ENCODE data around the gene TMEM132A. TPM values are rescaled to one million over a fixed set of nuclear protein-coding genes. Genes with fewer than 3 reads are reported as not detected.

Gene TMEM132A
- 65.6 TPM for polyA plus RNA-seq (2013, experiment 1 of 2; ENCODE audit: insufficient read length)
- 62.9 TPM for polyA plus RNA-seq (2013, experiment 2 of 2; ENCODE audit: insufficient read length)

- DNase-seq: peak; percentile 67
Observed at GRCh38 chr11:60924110-60924905, at the start of gene TMEM132A. Gene TMEM132A (plus strand): TSS chr11:60924460. CDS start chr11:60924634, 174 bp downstream.

- DNase-seq: no peak
Observed at GRCh38 chr11:60875366-60876167, 48.7 kb upstream of the TMEM132A start.

- DNase-seq: no peak
Observed at GRCh38 chr11:60876168-60876485, 48.1 kb upstream of the TMEM132A start.

GRCh38 chr11:60878245-60879101 is 45.8 kb upstream of the TMEM132A start:
- no peak for DNase-seq

DNA sequence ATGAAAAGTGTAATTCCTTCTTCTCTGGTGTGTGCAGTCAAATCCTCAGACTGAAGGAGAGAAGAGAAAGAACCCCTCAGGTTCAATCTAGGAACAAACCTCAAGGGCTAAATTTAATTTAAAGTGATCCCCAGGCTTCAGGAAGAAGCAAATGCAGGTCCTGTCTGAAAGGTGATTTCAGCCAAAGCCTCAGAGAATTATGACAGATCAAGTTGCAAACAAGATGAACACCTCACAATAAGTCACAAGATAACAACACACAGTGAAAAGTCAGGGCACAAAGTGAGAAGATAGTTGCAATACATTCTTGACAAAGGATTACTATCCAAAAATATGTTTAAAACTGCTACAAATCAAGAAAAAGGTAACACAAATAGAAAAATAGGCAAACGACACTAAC is 45.2 kb upstream of the TMEM132A start:
- no peak for DNase-seq

GRCh38 chr11:60879971-60880588 is 44.2 kb upstream of the TMEM132A start:
- no peak for DNase-seq

- DNase-seq: no peak
Observed at GRCh38 chr11:60880643-60881282, 43.5 kb upstream of the TMEM132A start.

DNA sequence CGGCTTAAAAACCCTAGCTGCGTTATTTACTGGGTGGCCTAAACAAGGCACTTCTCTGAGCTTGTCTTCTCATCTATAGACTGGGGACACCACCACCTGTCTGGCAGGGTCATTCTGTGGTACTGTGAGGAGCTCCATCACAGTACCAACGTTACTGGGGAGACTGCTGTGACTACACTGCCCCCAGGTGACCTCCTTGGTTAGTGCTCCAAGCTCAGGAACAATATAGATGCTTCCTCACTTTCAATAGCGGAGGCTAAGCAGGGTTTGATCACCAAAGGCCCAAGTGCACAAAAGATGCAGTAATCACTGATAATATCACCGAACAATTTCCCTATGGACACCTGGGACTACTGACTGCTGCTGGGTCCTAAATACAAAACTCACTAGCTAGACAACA is 36.7 kb upstream of the TMEM132A start:
- peak; percentile 33 for DNase-seq

DNA sequence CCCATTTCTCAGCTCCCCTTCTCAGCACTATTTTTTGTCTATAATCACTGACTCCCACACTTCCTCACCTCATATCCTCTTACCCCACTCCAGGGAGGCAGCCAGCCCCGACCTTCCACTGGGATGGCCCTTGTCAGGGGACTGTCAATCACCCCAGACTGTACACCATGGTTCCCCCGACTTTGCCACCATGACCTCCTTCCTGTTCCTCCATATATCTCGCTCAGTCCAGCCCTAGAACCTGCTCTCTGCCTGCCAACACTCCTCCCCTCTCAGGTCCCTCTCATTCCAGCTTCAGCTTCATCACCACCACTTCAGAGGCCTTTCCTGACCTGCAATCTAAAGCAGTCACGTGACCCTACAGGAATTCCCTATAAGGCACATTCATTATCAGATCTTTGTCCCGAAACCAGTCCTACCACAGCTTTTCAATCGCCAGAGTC is 34.4 kb upstream of the TMEM132A start:
- no peak for DNase-seq

- DNase-seq: no peak
Observed at GRCh38 chr11:60890696-60891095, 33.6 kb upstream of the TMEM132A start.

- no peak for DNase-seq
Observed at GRCh38 chr11:60891103-60891741, 33.0 kb upstream of the TMEM132A start.

DNA sequence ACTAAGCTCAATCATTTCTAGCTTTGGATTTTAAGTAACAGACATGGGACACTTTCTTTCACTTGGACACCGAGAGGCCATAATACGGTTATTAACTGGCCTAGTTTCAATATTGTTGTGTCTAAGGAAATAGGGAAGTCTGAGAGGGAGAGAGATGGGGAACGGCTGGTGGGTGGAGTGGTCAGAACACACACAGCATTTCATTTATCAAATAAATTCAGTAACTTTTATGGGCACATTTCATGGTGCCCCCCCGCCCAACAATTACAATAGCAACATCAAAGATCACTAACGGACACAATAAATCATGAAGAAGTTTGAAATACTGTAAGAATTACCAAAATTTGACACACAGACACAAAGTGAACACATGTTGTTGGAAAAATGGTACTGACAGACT is 28.6 kb upstream of the TMEM132A start:
- no peak for DNase-seq

DNA sequence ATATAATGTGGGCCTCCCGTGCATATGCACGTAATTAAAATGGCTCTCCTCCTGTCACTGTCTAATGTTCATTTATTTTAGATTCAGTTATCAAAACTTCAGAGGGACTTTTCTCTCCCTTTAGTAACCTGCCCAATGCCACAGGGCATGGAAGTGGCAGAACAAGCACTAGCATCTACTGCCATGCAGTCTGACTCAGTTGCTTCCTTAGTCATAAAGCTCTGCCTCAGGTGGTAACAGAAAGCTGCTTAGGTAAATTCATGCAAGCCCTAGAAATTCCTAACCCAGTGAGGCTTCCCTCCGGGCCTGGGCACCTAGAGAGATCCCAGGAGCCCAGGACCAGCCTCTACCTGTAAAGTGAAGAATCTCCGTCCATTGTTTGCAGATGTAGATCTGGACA is 26.8 kb upstream of the TMEM132A start:
- DNase-seq: no peak

DNA sequence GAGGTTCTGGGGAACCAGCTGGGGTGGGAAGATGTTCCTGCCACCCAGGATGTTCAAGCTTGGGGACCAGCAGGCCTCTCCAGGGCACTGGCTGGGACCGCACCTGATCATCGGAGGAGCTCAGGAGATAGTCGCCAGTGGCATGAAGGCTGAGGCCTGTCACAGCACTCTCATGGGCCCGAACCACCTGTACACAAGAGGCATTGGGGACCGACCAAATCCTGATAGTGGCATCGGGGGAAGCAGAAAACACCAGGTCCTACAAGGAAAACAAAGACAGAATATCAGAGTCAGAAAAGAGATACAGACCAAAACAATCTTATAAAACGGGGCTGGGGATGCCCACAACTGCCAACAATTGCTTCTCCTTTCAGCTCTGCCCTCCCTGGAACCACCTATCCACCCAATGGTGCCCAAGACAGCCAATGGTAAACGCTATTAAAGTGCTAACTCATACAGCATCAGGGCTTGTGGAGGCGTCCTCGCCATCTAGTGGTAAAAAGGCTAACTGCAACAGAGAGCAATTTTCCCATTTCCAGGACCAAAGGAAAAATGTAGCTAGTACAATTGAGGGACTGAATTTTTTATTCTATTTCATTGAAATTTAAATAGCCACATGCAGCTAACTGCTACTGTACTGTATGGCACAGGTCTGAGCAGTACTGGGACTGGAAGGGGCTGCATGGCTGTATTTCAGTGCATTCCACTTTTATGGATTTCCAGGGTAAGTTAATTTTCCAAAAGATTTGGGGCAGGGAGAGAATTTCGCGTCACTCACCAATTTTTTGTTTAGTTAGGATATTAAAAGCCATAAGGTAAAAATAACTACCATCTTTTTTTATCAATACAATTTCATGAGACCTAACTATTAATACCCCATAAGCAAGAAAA is 25.0 kb upstream of the TMEM132A start:
- DNase-seq: peak; percentile 53

- DNase-seq: no peak
Observed at GRCh38 chr11:60899977-60900376, 24.3 kb upstream of the TMEM132A start.

GRCh38 chr11:60900673-60901404 is 23.4 kb upstream of the TMEM132A start:
- no peak for DNase-seq

- no peak for DNase-seq
Observed at GRCh38 chr11:60902625-60903024, 21.6 kb upstream of the TMEM132A start.

- DNase-seq: no peak
Observed at GRCh38 chr11:60905047-60905446, 19.2 kb upstream of the TMEM132A start.

DNA sequence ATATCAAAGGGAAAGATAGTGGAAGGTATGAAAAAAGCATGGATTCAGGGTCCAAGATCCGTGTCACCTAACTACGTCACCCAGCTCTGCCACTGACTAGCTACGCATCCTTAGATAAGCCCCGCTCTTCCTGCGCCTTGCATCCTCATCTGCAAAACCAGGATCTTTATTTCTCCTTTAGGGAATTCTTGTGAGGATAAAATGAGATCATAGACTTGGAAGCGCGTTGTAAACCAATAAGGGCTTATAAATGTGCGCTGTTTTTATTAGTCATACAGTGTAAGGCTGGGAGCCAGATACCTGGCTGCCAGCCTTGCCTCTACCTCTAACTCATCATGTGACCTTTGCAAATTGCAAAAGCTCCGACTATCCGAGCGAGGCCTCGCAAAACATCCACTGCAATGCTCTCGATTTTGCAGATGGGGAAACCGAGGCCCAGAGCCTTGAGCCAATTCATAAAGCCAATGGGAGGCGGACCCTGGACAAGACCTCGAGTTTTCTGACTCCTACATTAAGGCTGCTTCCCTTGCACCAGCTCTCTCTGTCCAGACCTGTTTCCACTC is 18.6 kb upstream of the TMEM132A start:
- DNase-seq: peak; percentile 33

Measured in fibroblast of skin of abdomen (primary cell).